Naive thymus-derived CD8-positive, alpha-beta T cell (primary cell): ENCODE measurements around the gene LNX1. TPM values are rescaled to one million over a fixed set of nuclear protein-coding genes. Genes with fewer than 3 reads are reported as not detected.

Experiments
- ATAC-seq, 2 donors: fragments of 150-1000 bp; cut with Tn5 transposase in 1 of 2; sonication (Bioruptor Pico), chemical (Tn5 transposase) in 1 of 2; 1 replicate in 1 of 2; 2 replicates in 1 of 2; pipeline ENCODE4 v1.10.0; 2021; ENCODE audit warnings: mild to moderate bottlenecking in 2 of 2, moderate library complexity in 2 of 2
- POLR2A ChIA-PET: fragments of 350-600 bp; sonication (Branson Sonifier 250); formaldehyde crosslinking; loops from one replicate; lab custom pipeline; 2021; ENCODE audit warnings: antibody characterized with exemption; lab: Charles Lee
- DNase-seq, 10 donors: peaks; one replicate each; pipeline versions ENCODE4 v3.0.0 to v3.0.0-alpha.2; 2020 to 2022
- H3K27ac Mint-ChIP-seq, 10 donors: one replicate each; pipeline ENCODE4 v1.8.0; 2020 to 2022; ENCODE audit warnings: mild to moderate bottlenecking in 10 of 10, mixed read lengths in 10 of 10, moderate library complexity in 4 of 10, inconsistent platforms in 1 of 10
- H3K27me3 Mint-ChIP-seq, 5 donors: one replicate each; pipeline ENCODE4 v1.8.0; 2021 to 2022; ENCODE audit warnings: mixed read lengths in 5 of 5
- H3K36me3 Mint-ChIP-seq, 3 donors: one replicate each; pipeline ENCODE4 v1.8.0; 2020 to 2022; ENCODE audit warnings: mixed read lengths in 3 of 3, mild to moderate bottlenecking in 2 of 3, inconsistent platforms in 1 of 3
- H3K4me1 Mint-ChIP-seq, 4 donors: one replicate each; pipeline ENCODE4 v1.8.0; 2021 to 2022; ENCODE audit warnings: mixed read lengths in 4 of 4
- H3K4me3 Mint-ChIP-seq, 10 donors: one replicate each; pipeline ENCODE4 v1.8.0; 2020 to 2022; ENCODE audit warnings: mild to moderate bottlenecking in 10 of 10, mixed read lengths in 10 of 10, moderate library complexity in 6 of 10, inconsistent platforms in 1 of 10
- H3K9me3 Mint-ChIP-seq, 9 donors: one replicate each; pipeline ENCODE4 v1.8.0; 2020 to 2022; ENCODE audit warnings: mixed read lengths in 9 of 9, mild to moderate bottlenecking in 3 of 9, inconsistent platforms in 1 of 9, moderate library complexity in 1 of 9
- polyA plus RNA-seq, 3 donors: library from polyadenylated mRNA; unstranded; fragments of 300-500 nt; fragmentation: Illumina TruSeq; gene quantifications; one replicate each; pipeline ENCODE4 v1.2.3, GENCODE V29; 2021
- total RNA-seq, 8 experiments: library from RNA in 2 of 8; stranded (reverse) in 2 of 8; gene quantifications; one replicate each; pipeline ENCODE4 v1.2.3 and lab custom pipeline; 2021 to 2026

LNX1 gene
- total and polyA plus RNA-seq, 5 experiments from 2014 or later = 0.32 to 0.52 (median 0.43) TPM; not detected in 2

GRCh38 chr4:53455766-53456165 lies 135.5 kb downstream of the LNX1 start:
- Mint-ChIP-seq H3K4me3 (no peak overlapping the region), H3K9me3 (no peaks in the 10 kb centered on the region), H3K27me3 (no peaks in the 10 kb centered on the region), H3K27ac (peak overlapping the region in 2 of 10 donors; percentile 27 to 58), H3K4me1 (peaks cover 0 to 6% (median 4%) of the 10 kb centered on the region in 4 donors), H3K36me3 (peaks cover 9 to 93% (median 40%) of the 10 kb centered on the region in 3 donors)
- ATAC-seq = no peak
- no peak for DNase-seq
- POLR2A ChIA-PET = no interaction called here

GRCh38 chr4:53453385-53453784 lies 137.9 kb downstream of the LNX1 start:
- Mint-ChIP-seq H3K4me1 (peaks cover 6 to 9% (median 6%) of the 10 kb centered on the region in 4 donors), H3K36me3 (peaks cover 5 to 88% (median 29%) of the 10 kb centered on the region in 3 donors), H3K27me3 (no peaks in the 10 kb centered on the region), H3K27ac (peak overlapping the region in 1 of 10 donors; percentile 37), H3K4me3 (no peak overlapping the region), H3K9me3 (no peaks in the 10 kb centered on the region)
- no peak for DNase-seq
- ATAC-seq = no peak
- POLR2A ChIA-PET = no interaction called here

- H3K4me1 Mint-ChIP-seq = peaks cover 11 to 17% (median 12%) of the 10 kb centered on the region in 4 donors
- DNase-seq = no peak
- no peak for ATAC-seq
- POLR2A ChIA-PET = no interaction called here
- no peaks in the 10 kb centered on the region for H3K27me3 Mint-ChIP-seq
- no peaks in the 10 kb centered on the region for H3K9me3 Mint-ChIP-seq
- no peak overlapping the region for H3K4me3 Mint-ChIP-seq
- peaks cover 10 to 88% (median 23%) of the 10 kb centered on the region in 3 donors for H3K36me3 Mint-ChIP-seq
- H3K27ac Mint-ChIP-seq = peak overlapping the region in 3 of 10 donors; percentile 22 to 76 (median 58)
Measured at GRCh38 chr4:53450773-53451172, 140.5 kb downstream of the LNX1 start.

GRCh38 chr4:53444954-53445353 lies 146.3 kb downstream of the LNX1 start:
- ATAC-seq = no peak
- Mint-ChIP-seq H3K4me1 (peaks cover 6 to 27% (median 17%) of the 10 kb centered on the region in 4 donors), H3K9me3 (no peaks in the 10 kb centered on the region), H3K36me3 (peaks cover 8 to 80% (median 21%) of the 10 kb centered on the region in 3 donors), H3K27me3 (no peaks in the 10 kb centered on the region), H3K4me3 (no peak overlapping the region), H3K27ac (peak overlapping the region in 5 of 10 donors; percentile 9 to 43 (median 23))
- no peak for DNase-seq
- POLR2A ChIA-PET = no interaction called here

- peak overlapping the region in 3 of 10 donors; percentile 12 to 66 (median 31) for H3K27ac Mint-ChIP-seq
- DNase-seq (no peak), ATAC-seq (no peak)
- peaks cover 13 to 33% (median 16%) of the 10 kb centered on the region in 4 donors for H3K4me1 Mint-ChIP-seq
- H3K9me3 Mint-ChIP-seq = no peaks in the 10 kb centered on the region
- no peak overlapping the region for H3K4me3 Mint-ChIP-seq
- H3K27me3 Mint-ChIP-seq = no peaks in the 10 kb centered on the region
- POLR2A ChIA-PET = no interaction called here
- H3K36me3 Mint-ChIP-seq = peaks cover 16 to 73% (median 21%) of the 10 kb centered on the region in 3 donors
Measured at GRCh38 chr4:53441564-53441963, 149.7 kb downstream of the LNX1 start.

GRCh38 chr4:53436251-53436650 lies 155.0 kb downstream of the LNX1 start:
- Mint-ChIP-seq H3K27me3 (no peaks in the 10 kb centered on the region), H3K9me3 (no peaks in the 10 kb centered on the region), H3K27ac (no peak overlapping the region), H3K36me3 (peaks cover 0 to 71% (median 17%) of the 10 kb centered on the region in 3 donors), H3K4me1 (peaks cover 6 to 17% (median 14%) of the 10 kb centered on the region in 4 donors), H3K4me3 (no peak overlapping the region)
- ATAC-seq (no peak), DNase-seq (no peak)
- POLR2A ChIA-PET = no interaction called here

- no peaks in the 10 kb centered on the region for H3K27me3 Mint-ChIP-seq
- DNase-seq (no peak), ATAC-seq (no peak)
- peaks cover 13 to 81% (median 34%) of the 10 kb centered on the region in 3 donors for H3K36me3 Mint-ChIP-seq
- peaks cover 15 to 30% (median 20%) of the 10 kb centered on the region in 4 donors for H3K4me1 Mint-ChIP-seq
- POLR2A ChIA-PET = no interaction called here
- H3K4me3 Mint-ChIP-seq = no peak overlapping the region
- H3K9me3 Mint-ChIP-seq = no peaks in the 10 kb centered on the region
- peak overlapping the region in 3 of 10 donors; percentile 42 to 51 (median 45) for H3K27ac Mint-ChIP-seq
Measured at GRCh38 chr4:53432528-53433424, 158.5 kb downstream of the LNX1 start.

GRCh38 chr4:53431052-53431451 lies 160.2 kb downstream of the LNX1 start:
- POLR2A ChIA-PET = no interaction called here
- Mint-ChIP-seq H3K4me3 (peak overlapping the region in 4 of 10 donors; percentile 1 to 58 (median 8)), H3K36me3 (peaks cover 13 to 86% (median 29%) of the 10 kb centered on the region in 3 donors), H3K27ac (peak overlapping the region in 6 of 10 donors; percentile 3 to 54 (median 18)), H3K9me3 (no peaks in the 10 kb centered on the region), H3K4me1 (peaks cover 12 to 27% (median 20%) of the 10 kb centered on the region in 4 donors), H3K27me3 (no peaks in the 10 kb centered on the region)
- peak in 3 of 10 donors; percentile 20 to 32 (median 22) for DNase-seq
- peak; percentile 65 to 83 for ATAC-seq

- Mint-ChIP-seq H3K4me1 (peaks cover 17 to 35% (median 26%) of the 10 kb centered on the region in 4 donors), H3K27me3 (no peaks in the 10 kb centered on the region), H3K4me3 (no peak overlapping the region), H3K27ac (peak overlapping the region in 1 of 10 donors; percentile 18), H3K36me3 (peaks cover 13 to 72% (median 25%) of the 10 kb centered on the region in 3 donors), H3K9me3 (no peaks in the 10 kb centered on the region)
- ATAC-seq (no peak), DNase-seq (no peak)
- POLR2A ChIA-PET = no interaction called here
Measured at GRCh38 chr4:53427366-53427765, 163.9 kb downstream of the LNX1 start.

GRCh38 chr4:53424280-53424679 lies 167.0 kb downstream of the LNX1 start:
- H3K4me3 Mint-ChIP-seq = no peak overlapping the region
- no peaks in the 10 kb centered on the region for H3K9me3 Mint-ChIP-seq
- POLR2A ChIA-PET = no interaction called here
- DNase-seq (no peak), ATAC-seq (no peak)
- no peaks in the 10 kb centered on the region for H3K27me3 Mint-ChIP-seq
- H3K36me3 Mint-ChIP-seq = peaks cover 9 to 66% (median 14%) of the 10 kb centered on the region in 3 donors
- peak overlapping the region in 7 of 10 donors; percentile 7 to 63 (median 33) for H3K27ac Mint-ChIP-seq
- H3K4me1 Mint-ChIP-seq = peaks cover 6 to 23% (median 12%) of the 10 kb centered on the region in 4 donors

GRCh38 chr4:53422367-53422766 lies 168.9 kb downstream of the LNX1 start:
- ATAC-seq = no peak
- peaks cover 2 to 29% (median 13%) of the 10 kb centered on the region in 4 donors for H3K4me1 Mint-ChIP-seq
- no peak overlapping the region for H3K27ac Mint-ChIP-seq
- no peak for DNase-seq
- no peaks in the 10 kb centered on the region for H3K27me3 Mint-ChIP-seq
- H3K9me3 Mint-ChIP-seq = no peaks in the 10 kb centered on the region
- peaks cover 0 to 57% (median 4%) of the 10 kb centered on the region in 3 donors for H3K36me3 Mint-ChIP-seq
- POLR2A ChIA-PET = no interaction called here
- no peak overlapping the region for H3K4me3 Mint-ChIP-seq

- no peak overlapping the region for H3K27ac Mint-ChIP-seq
- DNase-seq (no peak), ATAC-seq (no peak)
- H3K36me3 Mint-ChIP-seq = peaks cover 0 to 55% (median 4%) of the 10 kb centered on the region in 3 donors
- POLR2A ChIA-PET = no interaction called here
- H3K9me3 Mint-ChIP-seq = no peaks in the 10 kb centered on the region
- peaks cover 2 to 29% (median 12%) of the 10 kb centered on the region in 4 donors for H3K4me1 Mint-ChIP-seq
- no peaks in the 10 kb centered on the region for H3K27me3 Mint-ChIP-seq
- H3K4me3 Mint-ChIP-seq = no peak overlapping the region
Measured at GRCh38 chr4:53421791-53422190, 169.5 kb downstream of the LNX1 start.

GRCh38 chr4:53419208-53419607 lies 172.1 kb downstream of the LNX1 start:
- ATAC-seq (no peak), DNase-seq (no peak)
- H3K9me3 Mint-ChIP-seq = no peaks in the 10 kb centered on the region
- H3K4me1 Mint-ChIP-seq = peaks cover 2 to 23% (median 12%) of the 10 kb centered on the region in 4 donors
- no peaks in the 10 kb centered on the region for H3K27me3 Mint-ChIP-seq
- H3K4me3 Mint-ChIP-seq = no peak overlapping the region
- POLR2A ChIA-PET = no interaction called here
- peaks cover 0 to 47% (median 9%) of the 10 kb centered on the region in 3 donors for H3K36me3 Mint-ChIP-seq
- H3K27ac Mint-ChIP-seq = peak overlapping the region in 2 of 10 donors; percentile 15 to 51
